Lung (tissue), 12 donors: Measurements from ENCODE around the gene TAF8. TPM values are rescaled to one million over a fixed set of nuclear protein-coding genes. Genes with fewer than 3 reads are reported as not detected.
"Not testable (repeated sequence)": the region's sequence is repeated elsewhere in the genome, so short reads cannot be mapped to it uniquely, and the experiment has no call there.

Experiments
- ATAC-seq: fragments of 200-7000 bp; cut with Tn5 transposase; one replicate; pipeline ENCODE4 v1.9.1; 2020; ENCODE audit warnings: moderate number of reproducible peaks; ENCODE audit not compliant: insufficient read depth, low FRiP score
- DNase-seq, 3 donors: peaks; one replicate each; pipeline ENCODE4 v3.0.0-alpha.2; 2013 to 2017
- H3K27ac ChIP-seq, 2 donors: one replicate each; pipeline ENCODE4 v1.5.1; 2013; ENCODE audit warnings: mild to moderate bottlenecking in 2 of 2, moderate library complexity in 2 of 2, control low read depth in 1 of 2, inconsistent platforms in 1 of 2, low read depth in 1 of 2, low read length in 1 of 2
- H3K27me3 ChIP-seq, 3 donors: one replicate each; pipeline ENCODE4 v1.5.1; 2013; ENCODE audit warnings: low read length in 2 of 3; ENCODE audit not compliant: control insufficient read depth in 3 of 3, insufficient read depth in 3 of 3
- H3K36me3 ChIP-seq, 4 donors: one replicate each; pipeline ENCODE4 v1.5.1; 2013; ENCODE audit warnings: low read length in 4 of 4, mild to moderate bottlenecking in 1 of 4, moderate library complexity in 1 of 4; ENCODE audit not compliant: control insufficient read depth in 4 of 4, insufficient read depth in 4 of 4
- H3K4me1 ChIP-seq, 5 donors: one replicate each; pipeline ENCODE4 v1.5.1; 2013; ENCODE audit warnings: low read length in 5 of 5, mild to moderate bottlenecking in 2 of 5, moderate library complexity in 1 of 5; ENCODE audit not compliant: control insufficient read depth in 5 of 5, insufficient read depth in 5 of 5
- H3K4me3 ChIP-seq: one replicate; pipeline ENCODE4 v1.5.1; 2013; ENCODE audit warnings: mild to moderate bottlenecking, control low read depth, moderate library complexity
- H3K9ac ChIP-seq, 2 donors: one replicate each; pipeline ENCODE4 v1.5.1; 2013; ENCODE audit warnings: low read length in 2 of 2, control low read depth in 1 of 2; ENCODE audit not compliant: insufficient read depth in 1 of 2
- H3K9me3 ChIP-seq, 4 donors: one replicate each; pipeline ENCODE4 v1.5.1; 2013; ENCODE audit warnings: low read length in 3 of 4, mild to moderate bottlenecking in 1 of 4, moderate library complexity in 1 of 4; ENCODE audit not compliant: control insufficient read depth in 4 of 4, insufficient read depth in 3 of 4
- CTCF ChIP-seq: IDR thresholded peaks from 2 replicates; pipeline ENCODE4 v1.5.1; 2012; ENCODE audit warnings: mild to moderate bottlenecking; ENCODE audit errors: control extremely low read depth, extremely low read depth
- WGBS, 2 donors: extraction: QIAGEN DNeasy Blood & Tissue Kit; methylation state at CpG; one replicate each; pipeline ENCODE4 v1.1.7; 2013; 5-methylcytosine and 5-hydroxymethylcytosine counted together
- polyA plus RNA-seq, 2 donors: library from polyadenylated mRNA; stranded (reverse); fragments of 200-250 nt; gene quantifications; one replicate each; pipeline ENCODE4 v1.2.1, GENCODE V29; 2013
- total RNA-seq, 2 donors: library from RNA; depleted of rRNA in 1 of 2; stranded (reverse); fragments of >200 nt in 1 of 2; gene quantifications; one replicate each; pipeline ENCODE4 v1.2.1, GENCODE V29; 2014 to 2021
- donor health status: control.
- donor health status: control.
- donor health status: Bipolar disorder and iron deficiency.
- donor health status: healthy.
- donor health status: DM: yes; HTN: yes; CAD: no.

TAF8 gene
- total and polyA plus RNA-seq, 4 donors: 14.0 to 26.7 (median 17.0) TPM

GRCh38 chr6:42029881-42030280 lies 20.4 kb upstream of the TAF8 start:
- Histone ChIP-seq H3K4me1 (peaks cover 0 to 26% (median 17%) of the 10 kb centered on the region in 5 donors), H3K9ac (no peak overlapping the region), H3K36me3 (peaks cover 0 to 8% (median 0%) of the 10 kb centered on the region in 4 donors), H3K27me3 (no peaks in the 10 kb centered on the region), H3K4me3 (no peak overlapping the region), H3K9me3 (no peaks in the 10 kb centered on the region), H3K27ac (peak overlapping the region in 1 of 2 donors; percentile 59)
- DNase-seq (no peak), ATAC-seq (no peak)
- no peak for TF ChIP-seq CTCF
- WGBS, 2 donors: 81 to 92% methylated on average over 3 of the region's 3 CpGs

DNA sequence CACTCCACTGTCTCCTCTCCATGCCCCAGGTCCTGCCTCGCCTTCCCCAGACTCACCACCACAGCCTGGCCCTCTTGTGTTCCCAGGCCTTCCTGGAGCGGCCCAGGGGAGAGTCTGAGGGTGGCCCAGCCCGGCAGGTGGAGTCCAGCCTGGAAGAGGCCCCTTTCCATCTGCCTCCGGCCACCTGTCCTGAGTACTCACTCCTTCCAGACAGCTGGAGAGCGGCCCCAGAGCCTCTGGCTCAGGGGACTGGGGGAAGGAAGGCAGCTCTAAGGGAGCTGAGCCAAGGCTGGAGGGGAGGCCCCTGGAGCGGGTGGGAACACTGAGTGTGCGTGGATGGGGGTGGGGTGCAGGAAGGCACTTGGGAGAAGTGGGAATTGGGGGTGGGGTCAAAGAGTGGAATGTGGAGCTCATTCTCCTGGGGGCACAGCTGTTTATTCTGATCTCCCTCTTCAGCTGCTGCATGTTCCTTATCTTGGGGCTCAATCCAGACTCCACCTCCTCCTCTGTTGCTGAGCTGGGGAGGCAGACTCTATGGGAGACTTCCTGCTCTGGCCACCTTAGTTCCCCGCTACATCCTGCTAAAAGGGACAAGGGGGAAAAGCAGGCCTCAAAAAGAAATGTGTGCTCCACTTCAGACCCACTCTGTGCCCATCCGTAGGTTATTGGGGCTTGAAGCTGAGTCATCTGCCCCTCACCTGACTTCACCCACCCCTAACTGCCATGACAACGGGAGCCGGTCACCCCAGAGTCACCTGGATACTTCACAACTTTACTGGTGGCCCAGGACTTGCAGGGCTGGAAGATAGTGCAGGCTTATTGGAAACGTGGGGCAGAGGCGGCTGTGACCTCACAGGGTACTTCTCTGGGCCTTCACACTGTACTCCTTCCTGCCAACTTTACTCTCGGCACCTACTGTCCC lies 19.5 kb upstream of the TAF8 start:
- H3K27ac ChIP-seq: peak overlapping the region in 1 of 2 donors; percentile 82
- peaks cover 0 to 26% (median 17%) of the 10 kb centered on the region in 5 donors for H3K4me1 ChIP-seq
- H3K9me3 ChIP-seq: no peaks in the 10 kb centered on the region
- H3K36me3 ChIP-seq: peaks cover 0 to 6% (median 0%) of the 10 kb centered on the region in 4 donors
- 32 to 34% methylated on average over 14 of the region's 14 CpGs for WGBS, 2 donors
- no peak for TF ChIP-seq CTCF
- H3K27me3 ChIP-seq: no peaks in the 10 kb centered on the region
- DNase-seq (peak; percentile 79 to 88 (median 84)), ATAC-seq (peak; percentile 59)
- no peak overlapping the region for H3K4me3 ChIP-seq
- H3K9ac ChIP-seq: no peak overlapping the region

- DNase-seq: no peak
These were observed 18.0 kb upstream of the TAF8 start for GRCh38 chr6:42032366-42032765.

GRCh38 chr6:42037669-42038068 lies 12.7 kb upstream of the TAF8 start:
- H3K4me3 ChIP-seq, DNase-seq, H3K27ac ChIP-seq, ATAC-seq, H3K36me3 ChIP-seq, H3K27me3 ChIP-seq, H3K9me3 ChIP-seq, H3K9ac ChIP-seq: not testable (repeated sequence)
- WGBS, 2 donors: 86 to 88% methylated on average over 15 of the region's 15 CpGs
- H3K4me1 ChIP-seq: peaks cover 0 to 12% (median 0%) of the 10 kb centered on the region in 5 donors

More at GRCh38 chr6:42032366-42032765, 18.0 kb upstream of the TAF8 start:
- 82 to 83% methylated on average over 6 of the region's 6 CpGs for WGBS, 2 donors
- peak overlapping the region in 1 of 2 donors; percentile 48 for H3K27ac ChIP-seq
- peaks cover 0 to 21% (median 17%) of the 10 kb centered on the region in 5 donors for H3K4me1 ChIP-seq
- no peaks in the 10 kb centered on the region for H3K9me3 ChIP-seq
- H3K4me3 ChIP-seq: no peak overlapping the region
- peaks cover 0 to 5% (median 0%) of the 10 kb centered on the region in 4 donors for H3K36me3 ChIP-seq
- H3K9ac ChIP-seq: no peak overlapping the region
- no peaks in the 10 kb centered on the region for H3K27me3 ChIP-seq
- ATAC-seq: no peak
- no peak for TF ChIP-seq CTCF
